ENCODE measurements around the gene LRG1. TPM values are rescaled to one million over a fixed set of nuclear protein-coding genes. Genes with fewer than 3 reads are reported as not detected.

The LRG1 gene
- total and polyA plus RNA-seq, 9 of the 15 experiments (the other 6 are each of a cell fraction or from before 2014, with no cell fraction given), result 1.5 to 11.9 (median 8.7) TPM

GRCh38 chr19:4512070-4512469 is 27.8 kb downstream of the LRG1 start:
- Histone ChIP-seq H3K27me3 (ENCODE audit: control insufficient read depth in 2 of 2, insufficient read depth in 2 of 2, low read length in 2 of 2) (peaks cover 24 to 47% of the 10 kb centered on the region in 2 experiments; a peak in 4 of 5 replicates), H3K9ac (ENCODE audit: insufficient read depth in 1 of 2, low read depth in 2 of 2, low read length in 2 of 2) (peak overlapping the region in 1 of 2 experiments; percentile 64; a peak in 2 of 4 replicates), H3K4me3 (no peak overlapping the region), H3K36me3 (ENCODE audit: control insufficient read depth, insufficient read depth, low read length) (no peaks in the 10 kb centered on the region), H3K79me2 (ENCODE audit: control insufficient read depth, insufficient read depth, low read length) (no peaks in the 10 kb centered on the region), H3K4me2 (ENCODE audit: insufficient read depth, low read length) (no peak overlapping the region), H2AFZ (ENCODE audit: low read depth, low read length) (no peak overlapping the region), H4K20me1 (replicated peaks; ENCODE audit: control insufficient read depth, insufficient read depth, low read length) (no peaks in the 10 kb centered on the region), H3K4me1 (replicated peaks in 1 of 2; ENCODE audit: control insufficient read depth in 2 of 2, insufficient read depth in 2 of 2, low read length in 2 of 2) (peaks cover 0 to 34% of the 10 kb centered on the region in 2 experiments; a peak in 2 of 5 replicates), H3K9me1 (ENCODE audit: control insufficient read depth, insufficient read depth, low read length) (no peaks in the 10 kb centered on the region), H3K27ac (ENCODE audit: extremely low read depth, low read depth, low read length) (no peak overlapping the region), H3K9me3 (replicated peaks; ENCODE audit: control insufficient read depth, insufficient read depth, low read depth, low read length) (no peaks in the 10 kb centered on the region)
- TF ChIP-seq PYGO2 (tag; IDR thresholded peaks at IDR 0.05) (no peak), RAD21 (CRISPR knock-in tag; conservative IDR thresholded peaks at IDR 0.05 in 1 of 2, IDR thresholded peaks at IDR 0.05 in 1 of 2) (no peak), CC2D1A (IDR thresholded peaks at IDR 0.05) (no peak), ZNF121 (CRISPR knock-in tag; conservative IDR thresholded peaks at IDR 0.05) (no peak), STAG1 (CRISPR knock-in tag; IDR thresholded peaks at IDR 0.05; ENCODE audit: borderline replicate concordance) (no peak), ZNF239 (CRISPR knock-in tag; IDR thresholded peaks at IDR 0.05) (no peak), TAF15 (IDR thresholded peaks at IDR 0.05; ENCODE audit: low read depth, low read length) (no peak)
- FAIRE-seq (peak; percentile 60), ATAC-seq (no peak), DNase-seq (ENCODE audit: extremely low read depth in 1 of 4, low spot score in 3 of 4) (no peak)
- CTCF ChIA-PET (ENCODE audit: low intra/inter-chr PET ratio), result no interaction called here
- intact Hi-C loops (cut with micrococcal nuclease), result no loop called here
- WGBS (ENCODE audit: insufficient coverage, low coverage, missing lambda C conversion rate), result 7% methylated on average over 16 of the region's 17 CpGs
- in situ Hi-C loops (cut with MboI), result no loop called here
- POLR2A ChIA-PET, result no interaction called here
- BruUV-seq (replicated peaks), result no TSS peak
